ENCODE results near the gene RPL3.

DNA sequence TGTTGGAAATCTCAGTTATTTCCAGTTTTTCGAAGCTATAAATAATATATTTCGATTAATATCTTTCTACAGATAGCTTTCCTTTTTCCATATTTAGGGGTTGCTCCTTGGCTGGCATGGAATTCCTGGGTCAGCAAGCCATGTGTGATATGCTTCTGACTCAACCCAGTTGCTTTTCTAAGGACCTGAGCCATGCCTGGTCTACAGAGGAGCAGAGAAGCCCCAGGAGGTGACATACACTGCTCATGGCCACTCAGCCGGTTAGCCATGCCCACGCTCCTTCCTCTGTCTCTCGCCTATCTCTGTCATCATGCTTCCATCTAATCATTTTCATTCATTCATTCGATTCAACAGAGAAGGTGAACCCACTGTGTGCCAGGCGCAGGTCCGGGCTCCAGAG lies 51.4 kb downstream of the RPL3 start:
- TF ChIP-seq EZH2 (IDR thresholded peaks at IDR 0.05; ENCODE audit: borderline replicate concordance) (no peak), EZH2phosphoT487 (IDR thresholded peaks at IDR 0.05; ENCODE audit: low read depth, severe bottlenecking, unreplicated experiment) (no peak)
- TF ChIP-seq, protein P1, sequence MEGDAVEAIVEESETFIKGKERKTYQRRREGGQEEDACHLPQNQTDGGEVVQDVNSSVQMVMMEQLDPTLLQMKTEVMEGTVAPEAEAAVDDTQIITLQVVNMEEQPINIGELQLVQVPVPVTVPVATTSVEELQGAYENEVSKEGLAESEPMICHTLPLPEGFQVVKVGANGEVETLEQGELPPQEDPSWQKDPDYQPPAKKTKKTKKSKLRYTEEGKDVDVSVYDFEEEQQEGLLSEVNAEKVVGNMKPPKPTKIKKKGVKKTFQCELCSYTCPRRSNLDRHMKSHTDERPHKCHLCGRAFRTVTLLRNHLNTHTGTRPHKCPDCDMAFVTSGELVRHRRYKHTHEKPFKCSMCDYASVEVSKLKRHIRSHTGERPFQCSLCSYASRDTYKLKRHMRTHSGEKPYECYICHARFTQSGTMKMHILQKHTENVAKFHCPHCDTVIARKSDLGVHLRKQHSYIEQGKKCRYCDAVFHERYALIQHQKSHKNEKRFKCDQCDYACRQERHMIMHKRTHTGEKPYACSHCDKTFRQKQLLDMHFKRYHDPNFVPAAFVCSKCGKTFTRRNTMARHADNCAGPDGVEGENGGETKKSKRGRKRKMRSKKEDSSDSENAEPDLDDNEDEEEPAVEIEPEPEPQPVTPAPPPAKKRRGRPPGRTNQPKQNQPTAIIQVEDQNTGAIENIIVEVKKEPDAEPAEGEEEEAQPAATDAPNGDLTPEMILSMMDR (IDR thresholded peaks at IDR 0.05; ENCODE audit: poor library complexity) = no peak
